GM12878 (cell line): Measurements from ENCODE around the gene MYOM3. TPM values are rescaled to one million over a fixed set of nuclear protein-coding genes. Genes with fewer than 3 reads are reported as not detected.

Experiments used
- ATAC-seq: fragments of 200-7000 bp; cut with Tn5 transposase; 3 replicates; pipeline ENCODE4 v1.9.1; 2020; ENCODE audit warnings: mild to moderate bottlenecking, moderate library complexity
- BruUV-seq: library from RNA; stranded (reverse); fragments of 400-500 nt; replicated peaks from 2 replicates; lab custom pipeline; 2021; lab: Mats Ljungman, UMichigan
- CTCF ChIA-PET: fragments of 300-600 bp; sonication (Branson Sonifier 250); formaldehyde crosslinking; extraction: SDS; loops from one replicate; lab custom pipeline; 2021; ENCODE audit warnings: inconsistent platforms; lab: Yijun Ruan, JAX
- POLR2A ChIA-PET: fragments of 350-600 bp; formaldehyde crosslinking; extraction: SDS; loops from one replicate; lab custom pipeline; 2021; ENCODE audit warnings: inconsistent platforms; lab: Charles Lee
- RAD21 ChIA-PET: fragments of 300-600 bp; sonication (Branson Sonifier 250); formaldehyde crosslinking; loops from one replicate; lab custom pipeline; 2023; ENCODE audit warnings: antibody characterized with exemption; ENCODE audit not compliant: unreplicated experiment; lab: Charles Lee
- SMC1A ChIA-PET: fragments of 300-600 bp; sonication (Branson Sonifier 250); formaldehyde crosslinking; loops from one replicate; lab custom pipeline; 2023; ENCODE audit not compliant: unreplicated experiment, uncharacterized antibody; lab: Charles Lee
- DNase-seq: peaks from one replicate; pipeline ENCODE4 v3.0.0-alpha.2; 2011; ENCODE audit warnings: low read depth, low spot score
- FAIRE-seq: peaks from 3 replicates; lab custom pipeline; 2011; peaks lifted over from hg19 to GRCh38; lab: Jason Lieb, UNC
- H2AFZ ChIP-seq: 2 replicates; pipeline ENCODE4 v1.6.0; 2011; ENCODE audit warnings: low read depth, low read length, control low read depth; ENCODE audit not compliant: control insufficient read depth
- H3K27ac ChIP-seq: 2 replicates; pipeline ENCODE4 v1.5.1; 2011; ENCODE audit warnings: control low read depth; ENCODE audit not compliant: control insufficient read depth, insufficient read depth
- H3K27me3 ChIP-seq, 2 experiments: replicated peaks in 1 of 2; 2 replicates each; pipeline versions ENCODE4 v1.6.0 to v1.6.1; 2011; ENCODE audit warnings: low read length in 1 of 2; ENCODE audit not compliant: control insufficient read depth in 2 of 2, insufficient read depth in 2 of 2
- H3K36me3 ChIP-seq, 2 experiments: 2 replicates each; pipeline ENCODE4 v1.5.1; 2011; ENCODE audit warnings: low read length in 1 of 2; ENCODE audit not compliant: control insufficient read depth in 2 of 2, insufficient read depth in 2 of 2
- H3K4me1 ChIP-seq: 2 replicates; pipeline ENCODE4 v1.6.1; 2011; ENCODE audit warnings: mild to moderate bottlenecking, low read length, moderate library complexity, mixed read lengths; ENCODE audit not compliant: control insufficient read depth, insufficient read depth
- H3K4me2 ChIP-seq: 2 replicates; pipeline ENCODE4 v1.6.0; 2011; ENCODE audit warnings: control low read depth; ENCODE audit not compliant: control insufficient read depth, insufficient read depth
- H3K4me3 ChIP-seq: fragments of 200-600 bp; sonication (generic); 2 replicates; pipeline ENCODE4 v1.5.1; 2016
- H3K79me2 ChIP-seq: 2 replicates; pipeline ENCODE4 v1.6.0; 2011; ENCODE audit warnings: low read length; ENCODE audit not compliant: control insufficient read depth, insufficient read depth
- H3K9ac ChIP-seq: 2 replicates; pipeline ENCODE4 v1.8.0; 2011; ENCODE audit warnings: low read length, control low read depth, mixed read lengths; ENCODE audit not compliant: control insufficient read depth, insufficient read depth
- H3K9me3 ChIP-seq: replicated peaks from 3 replicates; pipeline ENCODE4 v1.5.1; 2011; ENCODE audit warnings: mild to moderate bottlenecking, low read length; ENCODE audit not compliant: control insufficient read depth, insufficient read depth
- H4K20me1 ChIP-seq: 2 replicates; pipeline ENCODE4 v1.6.0; 2011; ENCODE audit not compliant: control insufficient read depth, insufficient read depth
- BHLHE40 ChIP-seq, 2 experiments: fragments of 450-650 bp in 1 of 2; IDR thresholded peaks; 2 replicates each; pipeline ENCODE4 v1.6.1; 2011 to 2017; ENCODE audit warnings: low read depth in 2 of 2, borderline replicate concordance in 1 of 2, improper control_type of control experiment in 1 of 2, low read length in 1 of 2, mild to moderate bottlenecking in 1 of 2
- CBFB ChIP-seq: IDR thresholded peaks from 2 replicates; pipeline ENCODE4 v1.6.1; 2016; ENCODE audit warnings: antibody characterized with exemption, low read depth
- CBX5 ChIP-seq: sonication (generic); IDR thresholded peaks from 2 replicates; pipeline ENCODE4 v1.6.1; 2016; ENCODE audit warnings: low read depth, moderate library complexity, mild to moderate bottlenecking, inconsistent platforms
- CHD1 ChIP-seq: IDR thresholded peaks from 2 replicates; pipeline ENCODE4 v1.6.1; 2012; ENCODE audit warnings: low read depth, low read length, improper control_type of control experiment
- EZH2 ChIP-seq: IDR thresholded peaks from 2 replicates; pipeline ENCODE4 v1.6.1; 2012; ENCODE audit warnings: low read depth, mild to moderate bottlenecking, control low read depth, inconsistent platforms, low read length, borderline replicate concordance; ENCODE audit not compliant: control insufficient read depth
- NBN ChIP-seq: fragments of 450-650 bp; IDR thresholded peaks from 2 replicates; pipeline ENCODE4 v1.6.1; 2016
- RUNX3 ChIP-seq: IDR thresholded peaks from 2 replicates; pipeline ENCODE4 v1.6.1; 2012; ENCODE audit warnings: low read length, inconsistent platforms
- STAT1 ChIP-seq: fragments of 450-650 bp; conservative IDR thresholded peaks from 2 replicates; pipeline ENCODE4 v1.6.1; 2014; ENCODE audit warnings: antibody characterized with exemption, mild to moderate bottlenecking
- WGBS: methylation state at CpG from one replicate; pipeline ENCODE4 v1.1.6; 2016; ENCODE audit warnings: low lambda C conversion rate; ENCODE audit not compliant: insufficient replicate concordance, insufficient coverage; ENCODE audit errors: missing lambda C conversion rate; 5-methylcytosine and 5-hydroxymethylcytosine counted together
- in situ Hi-C: fragments of 300-500 bp; cut with MboI; formaldehyde crosslinking; loops from 9 replicates; pipeline ENCODE4 v1.14.3; 2018; ENCODE audit warnings: mixed read lengths
- intact Hi-C: fragments of 100-400 bp; cut with micrococcal nuclease; formaldehyde crosslinking; loops from one replicate; pipeline ENCODE4 v1.14.2; 2022; ENCODE audit not compliant: unreplicated experiment
- polyA plus RNA-seq, 11 experiments: library from polyadenylated mRNA; depleted of rRNA in 4 of 11; unstranded in 6 of 11; stranded (reverse) in 5 of 11; fragments of >200 nt; fragmentation: Nextera tagmentation in 4 of 11; fragmentation: Illumina TruSeq in 1 of 11; extraction: Ambion mirVana in 4 of 11; extraction: Trizol in 1 of 11; gene quantifications; 1 replicate in 1 of 11; 2 replicates in 10 of 11; pipeline versions ENCODE4 v1.2.1 to v1.2.3, GENCODE V29; 2011 to 2016; ENCODE audit warnings: inconsistent platforms in 2 of 11, missing spikeins in 2 of 11, low read depth in 1 of 11
- total RNA-seq, 4 experiments: library from RNA; depleted of rRNA in 3 of 4; stranded (reverse); fragments of >200 nt in 3 of 4; fragmentation: Illumina TruSeq in 1 of 4; extraction: Trizol in 1 of 4; gene quantifications; 2 replicates each; pipeline versions ENCODE4 v1.2.1 to v1.2.3, GENCODE V29; 2013 to 2021
- TF ChIP-seq, protein P1 (sequence below): IDR thresholded peaks from 2 replicates; pipeline ENCODE4 v1.6.1; 2011; ENCODE audit warnings: borderline replicate concordance, low read depth, mild to moderate bottlenecking, moderate library complexity, low read length; ENCODE audit not compliant: insufficient read depth, poor library complexity, severe bottlenecking
- TF ChIP-seq, protein P2 (sequence below): IDR thresholded peaks from 2 replicates; pipeline ENCODE4 v1.6.1; 2012; ENCODE audit warnings: low read depth, low read length, improper control_type of control experiment
- TF ChIP-seq, protein P3 (sequence below): fragments of 450-650 bp; conservative IDR thresholded peaks from 2 replicates; pipeline ENCODE4 v1.6.1; 2017; ENCODE audit warnings: mild to moderate bottlenecking, moderate library complexity
- TF ChIP-seq, protein P4 (sequence below): fragments of 450-650 bp; formaldehyde crosslinking; IDR thresholded peaks from 2 replicates; pipeline ENCODE4 v1.4.0; 2020; ENCODE audit warnings: mild to moderate bottlenecking, moderate library complexity

Gene MYOM3
- total and polyA plus RNA-seq, 10 of the 15 experiments (the other 5 are each of a cell fraction or from before 2014, with no cell fraction given): 0.06 TPM; not detected in 9

DNA sequence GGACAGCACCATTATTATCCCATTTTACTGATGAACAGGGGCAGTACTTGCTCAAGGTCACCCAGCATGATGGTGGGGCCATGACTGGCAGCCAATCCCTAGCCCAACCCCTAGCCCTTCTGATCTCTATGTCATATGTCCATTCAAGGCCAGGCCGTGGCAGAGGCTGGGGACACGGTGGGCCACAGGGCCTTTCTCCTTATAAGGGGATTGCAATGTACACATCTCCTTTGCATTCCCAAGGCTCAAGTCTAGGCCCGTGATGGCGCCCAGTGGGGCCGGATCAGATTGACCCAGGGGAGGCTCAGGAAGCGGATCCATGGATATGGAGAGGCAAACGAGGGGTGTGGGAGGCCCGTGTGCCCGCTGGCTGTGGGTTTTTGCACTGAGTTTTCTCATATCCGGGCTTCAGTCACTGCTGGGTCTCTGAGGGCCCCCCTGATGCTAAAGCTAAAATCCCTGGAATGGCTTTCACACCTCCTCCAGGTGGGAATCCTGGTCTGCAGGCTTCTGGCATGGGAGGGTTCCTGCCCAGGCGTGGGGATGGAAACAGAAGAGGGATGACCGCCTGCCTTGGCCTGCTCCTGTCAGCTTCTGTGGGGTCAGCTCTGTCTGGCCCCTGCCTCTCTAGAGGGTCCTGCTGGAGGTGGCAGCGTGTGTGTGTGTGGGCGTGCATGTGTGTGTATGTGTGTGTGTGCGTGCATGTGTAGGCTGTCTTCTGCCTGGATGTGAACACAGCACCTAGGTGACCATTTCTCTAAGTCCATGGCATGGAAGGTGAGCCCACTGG is 2.1 kb downstream of the MYOM3 start (continued):
- no peak for TF ChIP-seq CBX5
- TF ChIP-seq RUNX3: no peak
- no peak for TF ChIP-seq CHD1
- no peak for TF ChIP-seq NBN
- no peak for TF ChIP-seq STAT1

- ATAC-seq (no peak), FAIRE-seq (no peak), DNase-seq (no peak)
- 0% methylated on average over 1 of the region's 1 CpG for WGBS
- Histone ChIP-seq H3K27ac (no peak overlapping the region), H3K9me3 (no peaks in the 10 kb centered on the region), H3K9ac (no peak overlapping the region), H3K36me3 (no peaks in the 10 kb centered on the region), H3K27me3 (no peaks in the 10 kb centered on the region; a peak in 3 of 4 replicates), H3K4me1 (no peaks in the 10 kb centered on the region), H3K4me3 (no peak overlapping the region), H3K79me2 (no peaks in the 10 kb centered on the region), H2AFZ (no peak overlapping the region), H3K4me2 (no peak overlapping the region), H4K20me1 (no peaks in the 10 kb centered on the region)
- no TSS peak for BruUV-seq
- CTCF ChIA-PET: no interaction called here
- SMC1A ChIA-PET: no interaction called here
- in situ Hi-C loops (no loop called here), intact Hi-C loops (no loop called here)
- POLR2A ChIA-PET: no interaction called here
- RAD21 ChIA-PET: no interaction called here
- TF ChIP-seq EZH2: no peak
- no peak for TF ChIP-seq BHLHE40 (IDR thresholded peaks at IDR 0.05; ENCODE audit: borderline replicate concordance in 1 of 2, low read depth in 2 of 2, low read length in 1 of 2)
- TF ChIP-seq, protein P1, sequence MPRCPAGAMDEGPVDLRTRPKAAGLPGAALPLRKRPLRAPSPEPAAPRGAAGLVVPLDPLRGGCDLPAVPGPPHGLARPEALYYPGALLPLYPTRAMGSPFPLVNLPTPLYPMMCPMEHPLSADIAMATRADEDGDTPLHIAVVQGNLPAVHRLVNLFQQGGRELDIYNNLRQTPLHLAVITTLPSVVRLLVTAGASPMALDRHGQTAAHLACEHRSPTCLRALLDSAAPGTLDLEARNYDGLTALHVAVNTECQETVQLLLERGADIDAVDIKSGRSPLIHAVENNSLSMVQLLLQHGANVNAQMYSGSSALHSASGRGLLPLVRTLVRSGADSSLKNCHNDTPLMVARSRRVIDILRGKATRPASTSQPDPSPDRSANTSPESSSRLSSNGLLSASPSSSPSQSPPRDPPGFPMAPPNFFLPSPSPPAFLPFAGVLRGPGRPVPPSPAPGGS: no peak
- no peak for TF ChIP-seq CBFB
- TF ChIP-seq, protein P2, sequence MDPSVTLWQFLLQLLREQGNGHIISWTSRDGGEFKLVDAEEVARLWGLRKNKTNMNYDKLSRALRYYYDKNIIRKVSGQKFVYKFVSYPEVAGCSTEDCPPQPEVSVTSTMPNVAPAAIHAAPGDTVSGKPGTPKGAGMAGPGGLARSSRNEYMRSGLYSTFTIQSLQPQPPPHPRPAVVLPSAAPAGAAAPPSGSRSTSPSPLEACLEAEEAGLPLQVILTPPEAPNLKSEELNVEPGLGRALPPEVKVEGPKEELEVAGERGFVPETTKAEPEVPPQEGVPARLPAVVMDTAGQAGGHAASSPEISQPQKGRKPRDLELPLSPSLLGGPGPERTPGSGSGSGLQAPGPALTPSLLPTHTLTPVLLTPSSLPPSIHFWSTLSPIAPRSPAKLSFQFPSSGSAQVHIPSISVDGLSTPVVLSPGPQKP: no peak
- TF ChIP-seq, protein P3, sequence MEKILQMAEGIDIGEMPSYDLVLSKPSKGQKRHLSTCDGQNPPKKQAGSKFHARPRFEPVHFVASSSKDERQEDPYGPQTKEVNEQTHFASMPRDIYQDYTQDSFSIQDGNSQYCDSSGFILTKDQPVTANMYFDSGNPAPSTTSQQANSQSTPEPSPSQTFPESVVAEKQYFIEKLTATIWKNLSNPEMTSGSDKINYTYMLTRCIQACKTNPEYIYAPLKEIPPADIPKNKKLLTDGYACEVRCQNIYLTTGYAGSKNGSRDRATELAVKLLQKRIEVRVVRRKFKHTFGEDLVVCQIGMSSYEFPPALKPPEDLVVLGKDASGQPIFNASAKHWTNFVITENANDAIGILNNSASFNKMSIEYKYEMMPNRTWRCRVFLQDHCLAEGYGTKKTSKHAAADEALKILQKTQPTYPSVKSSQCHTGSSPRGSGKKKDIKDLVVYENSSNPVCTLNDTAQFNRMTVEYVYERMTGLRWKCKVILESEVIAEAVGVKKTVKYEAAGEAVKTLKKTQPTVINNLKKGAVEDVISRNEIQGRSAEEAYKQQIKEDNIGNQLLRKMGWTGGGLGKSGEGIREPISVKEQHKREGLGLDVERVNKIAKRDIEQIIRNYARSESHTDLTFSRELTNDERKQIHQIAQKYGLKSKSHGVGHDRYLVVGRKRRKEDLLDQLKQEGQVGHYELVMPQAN: no peak
- TF ChIP-seq, protein P4, sequence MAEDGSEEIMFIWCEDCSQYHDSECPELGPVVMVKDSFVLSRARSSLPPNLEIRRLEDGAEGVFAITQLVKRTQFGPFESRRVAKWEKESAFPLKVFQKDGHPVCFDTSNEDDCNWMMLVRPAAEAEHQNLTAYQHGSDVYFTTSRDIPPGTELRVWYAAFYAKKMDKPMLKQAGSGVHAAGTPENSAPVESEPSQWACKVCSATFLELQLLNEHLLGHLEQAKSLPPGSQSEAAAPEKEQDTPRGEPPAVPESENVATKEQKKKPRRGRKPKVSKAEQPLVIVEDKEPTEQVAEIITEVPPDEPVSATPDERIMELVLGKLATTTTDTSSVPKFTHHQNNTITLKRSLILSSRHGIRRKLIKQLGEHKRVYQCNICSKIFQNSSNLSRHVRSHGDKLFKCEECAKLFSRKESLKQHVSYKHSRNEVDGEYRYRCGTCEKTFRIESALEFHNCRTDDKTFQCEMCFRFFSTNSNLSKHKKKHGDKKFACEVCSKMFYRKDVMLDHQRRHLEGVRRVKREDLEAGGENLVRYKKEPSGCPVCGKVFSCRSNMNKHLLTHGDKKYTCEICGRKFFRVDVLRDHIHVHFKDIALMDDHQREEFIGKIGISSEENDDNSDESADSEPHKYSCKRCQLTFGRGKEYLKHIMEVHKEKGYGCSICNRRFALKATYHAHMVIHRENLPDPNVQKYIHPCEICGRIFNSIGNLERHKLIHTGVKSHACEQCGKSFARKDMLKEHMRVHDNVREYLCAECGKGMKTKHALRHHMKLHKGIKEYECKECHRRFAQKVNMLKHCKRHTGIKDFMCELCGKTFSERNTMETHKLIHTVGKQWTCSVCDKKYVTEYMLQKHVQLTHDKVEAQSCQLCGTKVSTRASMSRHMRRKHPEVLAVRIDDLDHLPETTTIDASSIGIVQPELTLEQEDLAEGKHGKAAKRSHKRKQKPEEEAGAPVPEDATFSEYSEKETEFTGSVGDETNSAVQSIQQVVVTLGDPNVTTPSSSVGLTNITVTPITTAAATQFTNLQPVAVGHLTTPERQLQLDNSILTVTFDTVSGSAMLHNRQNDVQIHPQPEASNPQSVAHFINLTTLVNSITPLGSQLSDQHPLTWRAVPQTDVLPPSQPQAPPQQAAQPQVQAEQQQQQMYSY (CRISPR knock-in tag): no peak
Observed at GRCh38 chr1:24109166-24109483, 2.8 kb downstream of the MYOM3 start.
